Astrocyte (in vitro differentiated cells and primary cell): Measurements from ENCODE around the gene SPATA13. TPM values are rescaled to one million over a fixed set of nuclear protein-coding genes. Genes with fewer than 3 reads are reported as not detected.

Source experiments
- DNase-seq: peaks from one replicate; pipeline ENCODE4 v3.0.0-alpha.2; 2010; ENCODE audit warnings: low read depth
- FAIRE-seq: peaks from 2 replicates; lab custom pipeline; 2011; peaks lifted over from hg19 to GRCh38; lab: Jason Lieb, UNC
- H2AFZ ChIP-seq: 2 replicates; pipeline ENCODE4 v1.6.0; 2012; ENCODE audit warnings: low read depth, low read length, inconsistent platforms
- H3K27ac ChIP-seq: 2 replicates; pipeline ENCODE4 v1.5.1; 2011; ENCODE audit warnings: low read depth, low read length, inconsistent platforms
- H3K27me3 ChIP-seq: 2 replicates; pipeline ENCODE4 v1.6.0; 2011; ENCODE audit warnings: low read length, inconsistent platforms; ENCODE audit not compliant: insufficient read depth
- H3K36me3 ChIP-seq: 2 replicates; pipeline ENCODE4 v1.5.1; 2011; ENCODE audit warnings: low read length, inconsistent platforms; ENCODE audit not compliant: insufficient read depth
- H3K4me1 ChIP-seq: 2 replicates; pipeline ENCODE4 v1.5.1; 2011; ENCODE audit warnings: low read length, inconsistent platforms; ENCODE audit not compliant: insufficient read depth
- H3K4me2 ChIP-seq: 2 replicates; pipeline ENCODE4 v1.6.0; 2012; ENCODE audit warnings: low read length, inconsistent platforms
- H3K4me3 ChIP-seq: 2 replicates; pipeline ENCODE4 v1.5.1; 2011; ENCODE audit warnings: low read depth, mild to moderate bottlenecking, low read length, inconsistent platforms; ENCODE audit not compliant: insufficient read depth
- H3K79me2 ChIP-seq: 2 replicates; pipeline ENCODE4 v1.6.0; 2012; ENCODE audit warnings: mild to moderate bottlenecking, low read length, inconsistent platforms; ENCODE audit not compliant: insufficient read depth
- H3K9ac ChIP-seq: 2 replicates; pipeline ENCODE4 v1.6.0; 2012; ENCODE audit warnings: mild to moderate bottlenecking, low read length, inconsistent platforms
- H3K9me3 ChIP-seq: 2 replicates; pipeline ENCODE4 v1.5.1; 2012; ENCODE audit warnings: low read depth, mild to moderate bottlenecking, low read length, inconsistent platforms; ENCODE audit not compliant: insufficient read depth
- H4K20me1 ChIP-seq: 2 replicates; pipeline ENCODE4 v1.6.0; 2012; ENCODE audit warnings: low read length, inconsistent platforms; ENCODE audit not compliant: insufficient read depth
- H3K27ac Mint-ChIP-seq: one replicate; pipeline ENCODE4 v1.8.0; 2021; ENCODE audit warnings: mild to moderate bottlenecking, mixed read lengths; ENCODE audit not compliant: unreplicated experiment
- H3K27me3 Mint-ChIP-seq: one replicate; pipeline ENCODE4 v1.8.0; 2021; ENCODE audit warnings: low read depth, mixed read lengths; ENCODE audit not compliant: unreplicated experiment
- H3K36me3 Mint-ChIP-seq: one replicate; pipeline ENCODE4 v1.8.0; 2021; ENCODE audit warnings: low read depth, mixed read lengths; ENCODE audit not compliant: unreplicated experiment
- H3K4me1 Mint-ChIP-seq: one replicate; pipeline ENCODE4 v1.8.0; 2021; ENCODE audit warnings: low read depth, mixed read lengths; ENCODE audit not compliant: unreplicated experiment
- H3K4me3 Mint-ChIP-seq: one replicate; pipeline ENCODE4 v1.8.0; 2021; ENCODE audit warnings: mild to moderate bottlenecking, moderate library complexity, mixed read lengths; ENCODE audit not compliant: unreplicated experiment
- H3K9me3 Mint-ChIP-seq: one replicate; pipeline ENCODE4 v1.8.0; 2021; ENCODE audit warnings: mild to moderate bottlenecking, mixed read lengths; ENCODE audit not compliant: unreplicated experiment
- EZH2 ChIP-seq: IDR thresholded peaks from 2 replicates; pipeline ENCODE4 v1.6.1; 2012; ENCODE audit warnings: mild to moderate bottlenecking, low read length, inconsistent platforms; ENCODE audit not compliant: insufficient read depth
- total RNA-seq: library from RNA; stranded (reverse); gene quantifications from 2 replicates; pipeline ENCODE4 v1.2.1, GENCODE V29; 2021
- TF ChIP-seq, protein P1 (sequence below): IDR thresholded peaks from 2 replicates; pipeline ENCODE4 v1.5.1; 2011; ENCODE audit warnings: low read depth, mild to moderate bottlenecking, inconsistent platforms, low read length, moderate library complexity; ENCODE audit not compliant: insufficient read depth

Gene SPATA13
- total RNA-seq, 1 donor from 2014 or later, result 6.2 TPM

DNA sequence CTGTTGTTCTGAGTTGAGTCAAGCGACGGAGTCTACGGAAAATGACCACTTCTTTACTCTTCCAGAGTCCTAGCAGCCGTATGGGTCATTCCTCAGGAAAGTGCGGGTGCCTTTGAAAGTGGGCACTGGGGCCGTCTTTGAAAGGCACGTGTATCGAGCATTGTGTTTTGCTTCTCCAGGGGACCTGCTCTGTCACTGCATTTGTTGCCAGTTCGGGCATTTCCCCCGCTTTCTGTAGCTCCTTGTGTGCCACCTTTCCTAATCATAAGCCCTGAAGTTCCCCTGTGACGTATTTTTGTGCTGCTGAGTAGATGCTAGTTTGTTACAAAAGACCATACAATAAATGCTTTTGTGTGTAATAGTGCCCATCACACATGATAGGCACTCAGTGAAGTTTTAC is 24.4 kb downstream of the SPATA13 start:
- H3K79me2 ChIP-seq, result peaks cover 2% of the 10 kb centered on the region
- Mint-ChIP-seq H3K36me3 (no peaks in the 10 kb centered on the region), H3K9me3 (peaks cover 3% of the 10 kb centered on the region), H3K27ac (no peak overlapping the region), H3K27me3 (no peaks in the 10 kb centered on the region), H3K4me3 (no peak overlapping the region), H3K4me1 (peaks cover 30% of the 10 kb centered on the region)
- peaks cover 3% of the 10 kb centered on the region for H3K4me1 ChIP-seq
- no peak overlapping the region for H3K27ac ChIP-seq
- no peak overlapping the region for H3K4me3 ChIP-seq
- H3K9ac ChIP-seq, result no peak overlapping the region
- FAIRE-seq (no peak), DNase-seq (no peak)
- no peaks in the 10 kb centered on the region for H3K36me3 ChIP-seq
- no peak overlapping the region for H3K4me2 ChIP-seq
- H3K27me3 ChIP-seq, result no peaks in the 10 kb centered on the region
- TF ChIP-seq, protein P1, sequence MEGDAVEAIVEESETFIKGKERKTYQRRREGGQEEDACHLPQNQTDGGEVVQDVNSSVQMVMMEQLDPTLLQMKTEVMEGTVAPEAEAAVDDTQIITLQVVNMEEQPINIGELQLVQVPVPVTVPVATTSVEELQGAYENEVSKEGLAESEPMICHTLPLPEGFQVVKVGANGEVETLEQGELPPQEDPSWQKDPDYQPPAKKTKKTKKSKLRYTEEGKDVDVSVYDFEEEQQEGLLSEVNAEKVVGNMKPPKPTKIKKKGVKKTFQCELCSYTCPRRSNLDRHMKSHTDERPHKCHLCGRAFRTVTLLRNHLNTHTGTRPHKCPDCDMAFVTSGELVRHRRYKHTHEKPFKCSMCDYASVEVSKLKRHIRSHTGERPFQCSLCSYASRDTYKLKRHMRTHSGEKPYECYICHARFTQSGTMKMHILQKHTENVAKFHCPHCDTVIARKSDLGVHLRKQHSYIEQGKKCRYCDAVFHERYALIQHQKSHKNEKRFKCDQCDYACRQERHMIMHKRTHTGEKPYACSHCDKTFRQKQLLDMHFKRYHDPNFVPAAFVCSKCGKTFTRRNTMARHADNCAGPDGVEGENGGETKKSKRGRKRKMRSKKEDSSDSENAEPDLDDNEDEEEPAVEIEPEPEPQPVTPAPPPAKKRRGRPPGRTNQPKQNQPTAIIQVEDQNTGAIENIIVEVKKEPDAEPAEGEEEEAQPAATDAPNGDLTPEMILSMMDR, result no peak
- TF ChIP-seq EZH2, result no peak
- no peaks in the 10 kb centered on the region for H3K9me3 ChIP-seq
- H4K20me1 ChIP-seq, result no peaks in the 10 kb centered on the region
- H2AFZ ChIP-seq, result no peak overlapping the region

DNA sequence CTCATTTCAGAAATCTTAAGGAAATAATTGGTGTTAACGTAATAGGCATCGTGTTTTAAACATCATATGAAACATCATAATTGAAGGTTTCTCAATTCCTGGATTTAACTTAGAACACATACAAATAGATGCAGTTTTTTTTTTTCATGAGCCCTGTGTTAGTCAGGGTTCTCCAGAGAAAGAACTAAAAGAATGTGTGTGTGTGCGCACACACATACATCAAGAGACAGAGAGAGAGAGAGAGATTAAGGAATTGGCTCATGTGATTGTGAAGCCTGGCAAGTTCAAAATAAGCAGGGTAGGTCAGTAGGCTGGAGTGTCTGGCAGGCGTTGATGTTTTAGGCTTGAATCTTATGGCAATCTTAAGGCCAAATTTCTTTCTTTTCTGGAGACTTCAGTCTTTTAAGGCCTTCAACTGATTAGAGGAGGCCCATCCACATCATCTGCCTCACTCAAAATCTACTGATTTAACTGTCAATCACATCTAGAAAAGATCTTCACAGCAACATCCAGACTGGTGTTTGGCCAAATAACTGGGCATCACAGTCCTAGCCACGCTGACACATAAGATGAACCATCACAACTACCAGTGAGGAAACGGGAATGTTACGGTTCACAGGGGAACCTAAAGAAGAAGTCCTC is 25.2 kb downstream of the SPATA13 start:
- Histone ChIP-seq H3K9me3 (no peaks in the 10 kb centered on the region), H3K4me1 (peaks cover 2% of the 10 kb centered on the region), H2AFZ (no peak overlapping the region), H3K4me2 (no peak overlapping the region), H3K9ac (no peak overlapping the region), H3K4me3 (no peak overlapping the region), H3K27me3 (no peaks in the 10 kb centered on the region), H4K20me1 (no peaks in the 10 kb centered on the region), H3K79me2 (no peaks in the 10 kb centered on the region), H3K36me3 (no peaks in the 10 kb centered on the region), H3K27ac (no peak overlapping the region)
- no peak for FAIRE-seq
- TF ChIP-seq EZH2, result no peak
- TF ChIP-seq, protein P1, result no peak
- H3K4me3 Mint-ChIP-seq, result no peak overlapping the region
- H3K4me1 Mint-ChIP-seq, result peaks cover 26% of the 10 kb centered on the region
- no peaks in the 10 kb centered on the region for H3K27me3 Mint-ChIP-seq
- DNase-seq, result peak; percentile 56
- no peaks in the 10 kb centered on the region for H3K36me3 Mint-ChIP-seq
- H3K9me3 Mint-ChIP-seq, result peaks cover 3% of the 10 kb centered on the region
- no peak overlapping the region for H3K27ac Mint-ChIP-seq

DNA sequence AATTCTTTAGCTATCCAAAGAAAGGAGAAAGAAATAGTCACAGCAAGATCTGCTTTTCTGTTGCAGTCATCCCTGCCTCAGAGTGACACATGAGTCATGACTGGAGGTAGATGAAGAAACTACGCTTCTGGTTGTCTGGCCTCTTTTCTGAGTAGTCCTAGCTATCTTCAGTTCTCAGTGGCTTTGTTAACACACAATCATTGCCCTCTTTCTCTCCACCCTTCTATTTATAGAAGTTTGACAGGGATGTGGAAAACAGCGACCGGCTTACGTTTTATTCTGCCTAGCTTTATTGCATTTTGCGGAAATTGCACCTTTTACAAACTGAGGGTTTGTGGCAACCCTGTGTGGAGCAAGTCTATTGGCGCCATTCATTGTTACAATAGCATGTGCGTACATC is 26.7 kb downstream of the SPATA13 start:
- no peaks in the 10 kb centered on the region for H3K27me3 Mint-ChIP-seq
- H3K27ac ChIP-seq, result no peak overlapping the region
- no peak overlapping the region for H3K9ac ChIP-seq
- H3K9me3 Mint-ChIP-seq, result peaks cover 3% of the 10 kb centered on the region
- peaks cover 20% of the 10 kb centered on the region for H3K4me1 Mint-ChIP-seq
- peak overlapping the region; percentile 43 for H3K27ac Mint-ChIP-seq
- no peaks in the 10 kb centered on the region for H3K9me3 ChIP-seq
- no peaks in the 10 kb centered on the region for H3K27me3 ChIP-seq
- no peaks in the 10 kb centered on the region for H4K20me1 ChIP-seq
- DNase-seq (peak; percentile 47), FAIRE-seq (no peak)
- no peaks in the 10 kb centered on the region for H3K4me1 ChIP-seq
- no peak overlapping the region for H3K4me3 Mint-ChIP-seq
- H3K4me3 ChIP-seq, result no peak overlapping the region
- H3K79me2 ChIP-seq, result peaks cover 6% of the 10 kb centered on the region
- no peak for TF ChIP-seq EZH2
- TF ChIP-seq, protein P1, result no peak
- no peaks in the 10 kb centered on the region for H3K36me3 Mint-ChIP-seq
- no peak overlapping the region for H3K4me2 ChIP-seq
- H2AFZ ChIP-seq, result no peak overlapping the region
- H3K36me3 ChIP-seq, result no peaks in the 10 kb centered on the region
